Thyroid gland (tissue), 4 donors: ENCODE measurements around the gene EMX1.

ENCODE experiments used
- CTCF ChIP-seq, 6 experiments: fragments of 200-600 bp in 3 of 6; fragments of 450-650 bp in 3 of 6; sonication (generic) in 3 of 6; IDR thresholded peaks; one replicate each; pipeline ENCODE4 v1.5.1; 2016 to 2019; ENCODE audit warnings: antibody characterized with exemption in 6 of 6, mild to moderate bottlenecking in 2 of 6, inconsistent platforms in 1 of 6, moderate library complexity in 1 of 6
- POLR2A ChIP-seq, 2 donors: fragments of 450-650 bp; IDR thresholded peaks; one replicate each; pipeline ENCODE4 v1.6.1; 2017; ENCODE audit warnings: antibody characterized with exemption in 2 of 2, mild to moderate bottlenecking in 2 of 2, moderate library complexity in 1 of 2

DNA sequence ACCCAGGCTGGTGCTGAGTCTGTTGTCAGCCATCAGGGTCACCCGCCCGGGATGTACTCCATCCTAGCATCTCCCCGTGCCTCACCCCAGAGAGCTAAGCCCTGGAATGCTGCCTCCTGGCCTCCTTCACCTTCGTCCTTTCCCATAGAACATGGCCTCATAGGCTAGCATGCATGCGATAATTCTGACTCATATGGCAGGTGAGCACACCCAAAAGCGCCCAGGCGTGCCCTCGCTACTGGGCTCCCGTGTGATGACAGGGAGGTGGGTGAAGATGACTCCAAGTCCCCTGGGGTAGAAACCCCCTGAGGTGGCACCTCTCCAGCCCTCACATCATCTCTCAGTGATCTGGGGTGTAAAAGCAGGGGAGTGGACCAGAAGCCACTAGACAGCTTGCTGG lies 22.8 kb upstream of the EMX1 start:
- TF ChIP-seq POLR2A (IDR thresholded peaks at IDR 0.05) (no peak), CTCF (IDR thresholded peaks at IDR 0.05) (no peak)
